Right ventricle myocardium inferior (tissue), 1 donor: ENCODE data around the gene TIMMDC1. TPM values are rescaled to one million over a fixed set of nuclear protein-coding genes. Genes with fewer than 3 reads are reported as not detected.

Experiments used
- ATAC-seq: fragments of 200-7000 bp; cut with Tn5 transposase; one replicate; pipeline ENCODE4 v1.9.1; 2020; ENCODE audit warnings: mild to moderate bottlenecking, moderate library complexity
- DNase-seq: peaks from one replicate; pipeline ENCODE4 v3.0.0; 2021; ENCODE audit errors: missing footprints
- intact Hi-C: fragments of 100-400 bp; cut with DNase I; formaldehyde crosslinking; loops from one replicate; pipeline ENCODE4 v1.11.0; 2022
- total RNA-seq: library from RNA; stranded (reverse); fragmentation: NEBNext Ultra II Directional; extraction: Animal tissue kit (Norgen Biotek cat#: 25700); gene quantifications from one replicate; pipeline ENCODE4 v1.2.1, GENCODE V29; 2021
- donor health status: DM: no; HTN: yes; CAD: no; lungs with severe emphysema.

The TIMMDC1 gene
- total RNA-seq, 1 donor from 2014 or later: 340 TPM

DNA sequence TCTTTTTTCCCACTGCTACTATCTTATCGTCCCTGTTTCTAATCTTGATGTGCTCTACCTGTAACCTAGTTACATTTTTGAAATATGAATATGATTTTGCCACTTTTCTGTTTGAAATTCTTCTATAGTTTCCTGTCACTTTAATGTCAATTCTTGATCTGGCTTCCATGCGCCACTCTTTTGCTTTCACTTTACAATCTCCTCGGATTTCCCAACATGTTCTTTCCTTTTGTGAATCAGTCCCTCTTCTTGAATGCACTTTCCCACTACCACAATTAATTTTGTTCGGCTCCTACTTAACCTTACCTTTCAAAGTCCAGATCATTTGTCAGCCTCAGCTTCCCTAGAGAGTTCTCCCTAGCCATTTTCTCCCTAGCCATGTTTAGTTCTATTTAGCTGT lies 8.3 kb downstream of the TIMMDC1 start:
- DNase-seq (no peak), ATAC-seq (no peak)
- intact Hi-C loops: no loop called here

DNA sequence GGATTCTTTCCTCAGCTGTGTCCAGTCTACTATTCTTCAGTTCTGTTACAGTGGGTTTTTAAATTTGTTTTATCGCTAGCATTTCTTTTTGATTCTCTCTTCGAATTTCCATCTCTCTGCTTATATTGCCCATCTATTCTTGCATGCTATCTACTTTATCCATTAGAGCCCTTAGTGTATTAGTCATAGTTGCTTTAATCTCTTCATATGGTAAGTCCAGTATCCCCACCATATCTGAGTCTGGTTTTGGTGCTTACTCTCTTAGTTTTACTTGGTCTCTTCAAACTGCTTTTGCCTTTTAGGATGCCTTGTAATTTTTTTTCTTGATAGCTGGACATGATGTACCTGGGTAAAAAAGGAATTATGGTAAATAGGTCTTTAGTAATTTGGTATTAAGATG lies 9.1 kb downstream of the TIMMDC1 start:
- DNase-seq (no peak), ATAC-seq (no peak)
- intact Hi-C loops: no loop called here

DNA sequence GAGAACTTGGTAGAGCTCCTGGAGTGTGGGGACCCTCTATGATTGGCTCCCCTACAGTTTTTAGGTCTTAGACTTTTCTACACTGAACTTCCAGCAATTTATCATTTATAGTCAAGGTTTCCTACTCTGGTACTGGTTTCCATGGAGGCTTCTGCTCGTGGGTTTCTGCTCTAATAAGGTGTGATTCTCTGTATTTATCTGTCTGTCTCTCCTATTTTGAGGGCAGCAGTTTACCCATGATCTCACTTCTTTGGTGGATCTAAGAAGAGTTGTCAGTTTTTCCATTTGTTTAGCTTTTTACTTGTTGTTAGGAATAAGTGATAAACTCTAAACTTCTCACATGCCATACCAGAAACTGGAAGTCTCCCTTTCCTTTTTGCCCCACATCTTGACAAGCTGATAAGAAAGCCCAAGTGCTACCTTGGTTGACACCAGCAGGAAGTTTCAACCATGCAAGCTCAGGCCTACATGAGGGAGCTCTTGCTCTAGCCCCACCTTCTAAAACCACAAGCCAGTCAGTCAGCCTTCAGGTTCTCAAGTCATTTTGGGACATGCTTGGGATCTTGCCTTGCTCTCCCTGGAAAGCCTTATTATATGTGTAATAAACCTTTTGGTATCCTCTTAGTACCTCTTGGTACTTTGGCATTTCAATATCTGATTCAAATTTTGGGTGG lies 10.0 kb downstream of the TIMMDC1 start:
- ATAC-seq (no peak), DNase-seq (no peak)
- intact Hi-C loops: no loop called here

DNA sequence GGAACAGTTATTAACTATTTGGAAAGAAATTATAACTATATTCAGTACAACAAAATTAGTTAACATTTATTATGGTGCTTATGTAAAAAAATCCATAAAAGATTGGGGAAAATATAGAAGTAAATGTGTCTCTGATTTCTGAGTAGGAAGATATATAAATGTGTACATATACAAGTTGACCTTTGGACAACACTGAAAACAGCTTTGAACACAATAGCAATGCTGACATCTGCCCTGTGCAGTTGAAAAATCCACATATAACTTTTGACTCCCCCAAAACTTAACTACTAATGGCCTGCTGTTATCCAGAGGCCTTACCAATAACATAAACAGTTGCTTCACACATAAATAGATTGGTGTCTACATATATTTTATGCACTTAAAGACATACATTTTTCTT lies 12.3 kb downstream of the TIMMDC1 start:
- ATAC-seq: no peak
- no peak for DNase-seq
- intact Hi-C loops: no loop called here

DNA sequence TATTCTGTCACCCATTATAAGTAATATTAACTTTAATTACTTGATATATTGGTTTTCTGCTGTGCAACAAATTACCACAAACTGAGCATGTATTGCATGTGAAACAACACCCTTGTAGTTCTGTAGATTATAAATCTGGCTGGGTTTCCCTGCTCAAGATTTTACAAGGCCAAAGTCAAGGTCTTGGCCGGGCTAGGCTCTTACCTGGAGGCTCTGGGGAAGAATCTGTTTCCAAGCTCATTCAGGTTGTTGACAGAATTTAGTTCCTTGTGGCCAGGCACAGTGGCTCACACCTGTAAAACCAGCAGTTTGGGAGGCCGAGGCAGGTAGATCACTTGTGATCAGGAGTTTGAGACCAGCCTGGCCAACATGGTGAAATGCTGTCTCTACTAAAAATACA lies 16.3 kb downstream of the TIMMDC1 start:
- no peak for DNase-seq
- ATAC-seq: no peak
- intact Hi-C loops: no loop called here

DNA sequence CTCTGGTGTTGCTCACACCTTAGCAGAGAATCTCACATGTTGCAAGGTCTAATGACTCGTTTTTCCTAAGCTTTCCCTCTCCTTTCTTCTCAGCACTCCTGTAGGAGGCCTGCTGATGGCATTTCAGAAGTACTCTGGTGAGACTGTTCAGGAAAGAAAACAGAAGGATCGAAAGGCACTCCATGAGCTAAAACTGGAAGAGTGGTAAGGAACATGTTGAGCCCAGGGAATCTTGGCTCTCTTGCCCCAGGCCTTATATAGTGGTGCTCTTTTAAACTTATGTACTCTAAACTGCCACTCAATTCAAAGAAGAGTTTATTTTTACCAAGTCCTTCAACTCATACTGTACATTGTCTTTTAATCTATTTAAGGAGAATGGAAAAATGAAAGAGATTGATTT lies 18.8 kb downstream of the TIMMDC1 start:
- intact Hi-C loops: no loop called here
- ATAC-seq (peak; percentile 95), DNase-seq (no peak)

DNA sequence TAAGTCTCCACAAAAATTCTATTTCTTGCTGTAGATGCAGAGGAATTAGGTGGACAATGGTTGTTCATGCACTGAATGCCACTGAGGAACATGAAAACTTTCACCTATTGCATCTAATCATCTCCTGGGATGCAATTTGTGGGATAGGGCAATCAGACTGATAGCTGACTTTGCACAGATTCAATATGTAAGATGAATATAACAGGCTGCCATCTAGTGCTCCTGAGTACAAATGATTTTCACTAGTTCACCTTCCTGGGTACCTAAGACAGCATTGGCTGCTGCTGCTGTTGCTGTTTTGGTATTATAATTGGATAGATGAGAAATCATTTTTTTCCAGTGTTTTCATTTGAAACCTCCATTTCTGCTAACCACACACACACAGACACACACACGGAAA lies 19.7 kb downstream of the TIMMDC1 start:
- no peak for ATAC-seq
- intact Hi-C loops: no loop called here
- DNase-seq: no peak

DNA sequence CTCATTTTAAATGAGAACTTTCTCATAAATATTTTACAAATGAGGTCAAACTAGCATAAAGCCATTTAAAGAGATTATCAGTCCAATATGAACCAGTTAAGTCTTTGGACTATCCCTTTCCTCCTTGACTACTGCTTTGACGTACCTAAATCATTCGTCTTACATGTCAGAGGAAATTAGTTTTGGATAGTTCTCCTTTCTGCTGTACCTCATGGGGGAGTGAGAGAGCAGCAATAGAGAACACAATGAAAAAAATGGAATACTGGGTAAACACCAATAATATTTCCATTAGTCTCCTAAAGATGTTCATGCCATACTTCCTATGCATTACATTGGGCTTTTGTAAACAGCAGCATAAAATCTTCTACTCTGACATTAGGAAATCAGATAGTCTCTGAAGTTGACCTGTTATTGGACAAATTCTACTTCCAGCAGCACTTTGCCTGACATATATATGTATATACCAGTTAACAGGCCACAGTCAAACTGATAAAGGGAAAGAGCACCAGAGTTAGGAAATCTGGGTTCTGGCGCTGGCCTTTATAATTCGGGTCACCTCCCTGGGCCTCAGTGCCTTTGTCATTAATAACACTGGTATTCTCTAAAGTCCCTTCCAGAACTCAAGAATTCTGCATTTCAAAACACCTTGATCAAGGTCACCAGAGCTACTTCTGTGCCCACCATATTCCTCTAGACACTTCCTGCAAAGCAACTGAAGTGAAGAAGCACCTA lies 26.8 kb downstream of the TIMMDC1 start:
- intact Hi-C loops: no loop called here
- no peak for ATAC-seq

DNA sequence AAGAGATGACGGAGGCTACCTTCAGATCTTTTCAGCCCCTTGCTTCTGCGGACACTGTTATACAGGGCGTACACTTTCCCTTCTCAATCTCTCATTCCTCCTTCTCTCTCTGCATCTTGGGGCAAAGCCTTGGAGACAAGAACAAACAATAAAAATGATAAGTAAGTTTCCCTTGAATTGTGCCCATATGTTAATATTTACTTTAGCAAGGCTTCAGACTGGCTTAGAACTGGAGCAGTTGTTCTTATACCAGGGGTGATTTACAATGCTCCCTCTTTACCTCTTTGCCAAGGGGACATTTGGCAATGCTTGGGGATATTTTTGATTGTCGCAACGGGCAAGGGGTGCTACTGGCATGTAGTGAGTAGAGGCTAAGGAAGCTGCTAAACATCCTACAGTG lies 29.4 kb downstream of the TIMMDC1 start:
- intact Hi-C loops: no loop called here
- ATAC-seq (no peak), DNase-seq (no peak)

More for the DNA sequence above, 26.8 kb downstream of the TIMMDC1 start:
- DNase-seq: no peak

DNA sequence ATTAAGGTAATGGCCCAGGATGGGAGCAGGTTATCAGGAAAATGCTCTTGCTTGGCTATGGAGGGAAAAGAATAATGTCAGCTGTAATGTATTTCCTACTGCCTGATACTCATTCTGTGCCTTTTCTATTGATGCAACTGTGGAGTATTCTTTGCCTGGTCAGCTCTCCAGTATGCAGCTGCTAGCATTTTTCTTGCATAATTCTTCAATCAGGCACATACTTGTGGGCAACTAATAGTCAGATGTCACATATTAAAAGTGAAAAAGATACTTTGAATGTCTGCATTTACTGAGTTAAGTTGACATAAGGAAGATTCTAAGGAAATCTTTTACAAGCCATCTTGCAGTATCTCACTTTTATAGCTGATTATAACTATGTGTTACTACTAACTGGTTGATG lies 31.5 kb downstream of the TIMMDC1 start:
- ATAC-seq: no peak
- DNase-seq: no peak
- intact Hi-C loops: no loop called here

DNA sequence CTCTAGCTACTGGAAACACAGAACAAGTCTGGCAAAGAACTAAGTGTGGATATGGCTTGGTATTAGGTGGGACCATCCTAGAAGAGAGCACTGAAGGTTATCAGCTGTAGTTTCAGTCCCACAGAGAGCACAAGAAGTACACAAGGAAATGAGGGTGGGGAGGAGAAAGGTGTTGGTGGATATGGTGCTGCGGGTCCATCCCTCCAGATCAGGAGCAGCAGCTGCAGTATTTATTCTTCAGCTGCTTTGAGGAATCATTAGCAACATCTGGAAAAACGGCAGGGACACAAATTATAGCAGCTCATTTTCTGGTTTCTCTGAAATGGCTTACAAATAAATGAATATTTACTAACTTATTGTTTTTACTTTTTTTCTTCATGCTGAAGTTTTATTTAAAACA lies 32.1 kb downstream of the TIMMDC1 start:
- no peak for ATAC-seq
- DNase-seq: no peak
- intact Hi-C loops: no loop called here

DNA sequence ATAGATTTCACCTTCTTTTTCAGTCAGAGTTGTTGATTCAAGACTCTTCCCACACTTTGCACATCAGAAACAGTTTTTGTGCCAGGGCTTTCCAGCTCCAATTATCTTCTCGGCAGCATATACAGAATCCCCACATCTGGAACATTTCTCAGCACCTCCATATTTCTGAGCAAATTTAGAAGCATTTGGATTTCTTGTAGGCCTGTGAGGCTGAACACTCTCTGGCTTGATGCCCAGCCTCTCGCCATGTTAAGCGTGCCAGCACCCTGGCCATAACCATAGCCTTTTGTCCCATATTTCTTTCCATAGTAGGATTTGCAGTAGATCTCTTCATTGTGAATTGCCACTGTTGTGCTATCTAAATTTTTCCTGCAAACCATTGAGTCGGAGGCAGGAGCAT lies 32.8 kb downstream of the TIMMDC1 start:
- intact Hi-C loops: no loop called here
- no peak for DNase-seq
- no peak for ATAC-seq

DNA sequence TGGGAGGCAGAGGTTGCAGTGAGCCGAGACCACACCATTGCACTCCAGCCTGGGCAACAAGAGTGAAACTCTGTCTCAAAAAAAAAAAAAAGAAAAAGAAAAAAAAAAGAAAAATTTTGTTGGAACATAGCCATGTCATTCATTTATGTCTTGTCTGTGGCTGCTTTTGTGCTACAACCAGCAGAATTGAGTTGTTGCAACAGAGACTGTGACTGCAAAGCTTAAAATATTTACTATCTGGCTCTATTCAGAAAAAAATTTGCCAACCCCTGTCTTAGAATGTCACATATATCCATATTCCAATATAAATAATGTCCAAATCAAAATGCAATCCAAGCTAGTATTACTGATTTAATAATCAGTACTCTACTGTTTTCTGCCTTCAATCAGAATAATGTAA lies 35.9 kb downstream of the TIMMDC1 start:
- ATAC-seq: no peak
- DNase-seq: no peak
- intact Hi-C loops: no loop called here

DNA sequence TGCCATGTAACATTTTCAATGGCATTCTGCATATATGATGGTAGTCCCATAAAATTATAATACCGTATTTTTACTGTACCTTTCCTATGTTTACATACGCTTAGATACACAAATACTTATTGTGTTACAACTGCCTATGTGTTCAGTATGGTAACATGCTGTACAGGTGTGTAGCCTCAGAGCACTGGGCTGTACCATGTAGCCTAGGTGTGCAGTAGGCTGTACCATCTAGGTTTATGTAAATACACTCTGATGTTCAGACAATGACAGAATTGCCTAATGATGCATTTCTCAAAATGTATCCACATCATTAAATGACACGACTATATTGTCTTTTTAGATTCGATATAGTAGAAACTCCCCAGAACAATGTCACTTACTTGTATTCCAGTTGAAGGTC lies 38.4 kb downstream of the TIMMDC1 start:
- DNase-seq (no peak), ATAC-seq (no peak)
- intact Hi-C loops: no loop called here

DNA sequence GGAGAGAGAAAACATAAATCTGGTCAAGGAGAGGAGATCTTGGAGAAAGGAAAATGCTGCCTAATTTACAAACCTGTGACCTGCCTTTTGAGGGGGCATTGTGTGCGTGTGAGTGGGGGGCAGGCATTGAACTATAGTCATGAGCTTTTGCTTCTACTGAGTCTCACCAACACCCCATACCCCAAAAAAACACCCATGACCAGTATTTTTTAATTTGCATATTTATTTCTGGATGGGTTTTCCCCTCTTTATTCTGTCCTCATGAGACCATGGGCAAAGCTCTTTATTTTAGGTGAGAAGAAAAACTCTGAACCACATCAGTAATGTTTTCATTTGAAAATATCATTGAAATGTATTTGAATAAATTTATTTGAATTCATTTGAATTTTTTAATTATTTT lies 40.4 kb downstream of the TIMMDC1 start:
- no peak for DNase-seq
- intact Hi-C loops: no loop called here
- no peak for ATAC-seq

DNA sequence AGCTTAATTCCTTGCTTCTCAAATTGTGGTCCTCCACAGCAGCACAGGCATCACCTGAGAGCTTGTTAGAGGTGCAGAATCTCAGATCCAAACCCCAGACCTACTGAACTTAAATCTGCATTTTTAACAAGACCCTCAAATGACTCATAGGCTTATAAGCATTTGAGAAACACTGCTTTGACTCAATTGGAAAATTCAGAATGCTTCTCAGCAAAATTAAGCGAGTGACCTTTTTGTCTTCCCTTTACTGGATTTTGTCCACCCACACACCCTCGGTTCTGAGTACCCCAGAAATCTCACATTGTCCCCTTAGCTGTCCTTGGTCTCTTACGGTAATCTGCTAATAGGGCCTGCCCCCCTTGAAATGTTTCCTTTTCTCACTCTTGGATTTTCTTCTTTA lies 43.2 kb downstream of the TIMMDC1 start:
- no peak for ATAC-seq

DNA sequence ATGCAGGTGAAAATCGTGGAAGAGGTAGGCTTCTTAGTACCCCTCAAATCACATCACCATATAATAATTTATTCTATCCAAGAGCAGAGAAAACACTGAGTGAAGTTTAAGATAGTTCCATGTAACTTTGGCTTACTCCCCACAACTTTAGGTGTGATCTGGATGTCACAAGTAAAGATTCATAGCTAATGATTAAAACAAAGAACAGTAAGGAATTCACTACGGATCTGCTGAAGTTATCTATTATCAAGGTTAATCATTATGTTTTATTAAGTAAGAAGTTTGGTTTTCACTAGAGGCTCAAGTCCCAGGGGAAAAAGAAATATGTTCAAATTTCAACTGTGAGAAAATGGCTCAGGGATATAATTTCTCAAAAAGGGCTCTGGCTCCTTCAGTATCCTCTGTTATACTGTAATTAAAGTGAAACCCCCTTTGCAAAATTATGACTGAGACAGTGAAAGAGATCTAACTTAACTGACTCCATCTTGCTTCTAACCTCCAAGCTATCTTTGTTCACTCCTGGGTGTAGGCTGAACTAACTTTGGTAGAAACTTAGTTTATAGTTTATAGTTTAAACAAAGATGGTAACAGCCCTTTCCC lies 43.9 kb downstream of the TIMMDC1 start:
- intact Hi-C loops: no loop called here
- DNase-seq (no peak), ATAC-seq (no peak)

More for the DNA sequence above, 43.2 kb downstream of the TIMMDC1 start:
- intact Hi-C loops: no loop called here
- DNase-seq: no peak

DNA sequence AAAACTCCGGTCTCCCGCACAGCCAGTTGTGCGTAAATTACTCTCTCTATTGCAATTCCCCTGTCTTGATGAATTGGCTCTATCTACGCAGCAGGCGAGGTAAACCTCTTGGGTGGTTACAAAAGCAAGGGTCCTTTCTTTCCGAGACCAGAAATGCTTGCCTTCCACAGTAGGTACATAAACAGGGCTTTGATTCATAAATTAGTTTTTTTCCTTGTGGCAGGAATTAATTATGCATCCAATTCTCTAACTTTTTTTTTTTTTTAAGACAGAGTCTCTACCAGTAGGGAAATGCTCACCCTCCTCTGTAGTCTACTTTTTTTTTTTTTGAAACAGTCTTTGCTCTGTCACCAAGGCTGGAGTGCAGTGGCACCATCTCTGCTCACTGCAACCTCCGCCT lies 44.8 kb downstream of the TIMMDC1 start:
- ATAC-seq: no peak
- intact Hi-C loops: no loop called here
- DNase-seq: no peak

DNA sequence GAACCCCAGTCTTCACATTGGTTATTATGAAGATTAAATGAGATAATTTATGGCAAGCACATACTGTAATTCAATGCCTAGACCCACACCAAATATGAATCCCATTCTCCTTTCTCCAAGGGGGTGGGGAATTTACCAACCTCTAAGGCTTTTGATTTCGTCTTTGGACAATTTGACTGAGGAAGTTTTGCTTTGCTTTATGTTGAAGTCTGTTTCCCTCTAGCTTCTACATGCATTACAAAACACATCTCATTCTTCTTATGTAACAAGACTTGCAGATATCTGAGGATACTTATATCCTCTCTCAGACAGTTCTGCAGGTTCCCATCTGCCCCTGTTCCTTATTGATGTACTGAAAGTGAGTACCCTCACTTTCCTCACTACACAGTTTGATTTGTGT lies 48.9 kb downstream of the TIMMDC1 start:
- ATAC-seq (no peak), DNase-seq (no peak)
- intact Hi-C loops: no loop called here

DNA sequence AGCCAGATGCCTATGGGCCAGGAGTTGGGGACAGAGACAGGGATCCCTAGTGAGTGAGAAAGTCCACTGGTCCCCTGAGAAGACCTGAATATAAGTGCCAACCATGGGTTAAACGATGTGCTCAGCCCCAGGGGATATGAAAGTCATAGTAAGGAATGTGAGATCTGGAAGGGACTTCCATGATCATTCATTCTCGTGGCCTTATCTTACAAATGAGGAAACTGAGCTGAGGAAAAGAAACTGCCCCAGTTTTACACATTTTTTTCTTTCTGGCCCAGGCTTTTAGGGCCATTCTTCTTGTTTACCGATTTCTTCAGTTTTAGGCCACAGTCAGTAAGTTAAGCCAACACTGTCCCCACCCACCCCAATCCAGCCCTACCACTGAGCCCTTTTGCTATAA lies 50.0 kb downstream of the TIMMDC1 start:
- intact Hi-C loops: no loop called here
- ATAC-seq (no peak), DNase-seq (no peak)
